NCI-H2029 (cell line): ENCODE measurements around the gene GANAB.
"Not testable (repeated sequence)": the region's sequence is repeated elsewhere in the genome, so short reads cannot be mapped to it uniquely, and the experiment has no call there.

Source experiments
- DNase-seq: peaks from one replicate; lab custom pipeline; 2025; lab: John Stamatoyannopoulos, UW

Gene GANAB

GRCh38 chr11:62600367-62601121 lies 45.9 kb downstream of the GANAB start:
- no peak for DNase-seq

GRCh38 chr11:62599901-62600300 lies 46.5 kb downstream of the GANAB start:
- no peak for DNase-seq

DNA sequence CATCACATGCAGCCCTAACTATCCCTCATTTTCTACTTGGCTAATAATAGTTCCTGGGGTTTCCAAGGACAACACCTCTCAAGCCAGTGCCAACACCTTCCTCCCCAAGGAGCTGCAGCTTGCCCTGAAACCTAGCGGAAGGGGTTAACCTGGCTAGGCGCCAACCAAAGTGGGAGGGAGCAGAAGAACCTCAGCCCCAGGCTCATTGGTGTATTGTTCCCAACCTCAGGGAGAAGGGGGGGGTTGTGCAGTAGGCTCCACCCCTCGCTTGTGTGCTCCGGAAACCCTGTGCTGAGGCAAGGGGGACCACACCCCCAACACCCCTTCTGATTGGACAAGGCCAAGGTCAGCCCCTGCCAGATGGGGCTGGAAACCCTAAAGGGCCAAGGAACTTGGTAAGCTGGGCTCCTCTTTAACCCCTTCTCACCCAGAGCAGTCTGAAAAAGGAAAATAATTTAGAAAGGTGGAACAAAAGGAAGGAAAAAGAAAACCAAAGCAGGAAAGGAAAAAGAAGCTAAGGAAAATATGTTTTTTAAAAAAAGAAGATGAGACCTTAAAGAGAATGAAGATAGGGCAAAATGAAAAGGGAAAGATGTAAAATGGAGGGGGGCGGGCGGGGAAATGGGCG lies 47.2 kb downstream of the GANAB start:
- DNase-seq, result peak; percentile 96

- no peak for DNase-seq
These were observed 51.3 kb downstream of the GANAB start for GRCh38 chr11:62595124-62595523.

- peak; percentile 52 for DNase-seq
These were observed 52.9 kb downstream of the GANAB start for GRCh38 chr11:62593434-62594044.

- DNase-seq, result no peak
These were observed 53.4 kb downstream of the GANAB start for GRCh38 chr11:62592989-62593421.

DNA sequence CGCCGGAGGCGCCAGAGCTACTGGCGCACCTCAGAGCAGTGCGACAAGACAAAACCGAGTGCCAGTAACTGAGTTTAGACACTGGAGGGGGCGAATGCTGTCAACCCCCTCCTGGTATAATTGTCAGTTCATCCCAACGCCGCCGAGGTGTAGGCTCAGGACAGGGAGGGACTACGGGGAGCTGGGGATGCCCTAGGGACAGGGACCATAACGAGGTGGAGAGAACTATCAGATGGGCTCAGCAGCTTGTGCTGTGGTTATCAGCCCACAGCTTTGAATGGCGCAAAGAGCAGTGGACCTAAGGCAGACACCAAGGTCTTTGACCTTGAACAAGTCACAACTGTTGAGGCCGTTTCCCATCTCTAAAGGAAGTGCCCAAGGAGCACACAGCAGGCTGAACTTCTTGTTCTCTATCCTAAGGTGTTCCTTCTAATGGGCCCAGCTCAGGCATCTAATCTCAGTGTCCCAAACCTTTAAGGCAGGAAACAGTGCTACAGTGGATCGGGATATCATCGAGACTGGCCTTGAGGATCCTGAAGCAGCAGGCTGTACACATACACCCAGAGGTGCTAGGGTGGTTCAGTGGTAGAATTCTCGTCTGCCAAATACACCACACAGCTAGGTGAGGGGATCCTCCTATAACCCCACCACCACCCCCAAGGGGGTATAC lies 54.1 kb downstream of the GANAB start:
- DNase-seq, result no peak

DNA sequence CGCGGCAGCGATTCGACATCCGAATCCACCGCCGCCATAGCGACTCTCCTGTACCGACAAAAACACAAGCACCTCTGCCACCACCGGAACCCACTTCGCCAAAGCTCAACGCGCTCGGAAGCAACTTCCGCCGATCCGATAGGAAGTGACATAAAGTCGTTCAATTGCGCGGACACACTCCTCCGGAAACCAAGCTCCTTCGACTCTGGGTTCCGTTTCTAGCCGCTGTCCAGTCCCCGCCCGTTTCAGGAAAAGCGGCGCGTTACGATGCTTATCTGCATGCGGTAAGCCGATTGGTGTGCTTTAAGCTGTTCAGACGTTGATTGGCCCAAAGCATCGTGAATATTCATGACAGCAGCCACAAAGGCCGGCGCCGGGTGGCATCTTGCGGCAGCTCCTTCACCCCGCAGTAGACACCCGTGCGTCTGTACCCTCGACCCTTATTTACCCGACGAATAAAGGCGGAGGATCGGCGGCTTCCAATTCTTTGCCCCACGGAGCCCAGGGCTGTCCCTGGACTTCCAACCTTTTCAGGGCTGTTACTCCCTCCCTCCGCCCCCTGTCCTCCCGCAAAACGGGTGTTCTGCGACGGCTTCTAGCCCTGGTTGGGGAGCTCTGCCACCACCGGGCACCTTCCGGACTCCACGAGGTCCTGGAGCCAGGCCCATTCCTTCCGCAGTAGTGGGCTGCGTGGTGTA lies 54.8 kb downstream of the GANAB start, which contains the start of gene TUT1:
Gene TUT1 (minus strand): TSS at position 76 of the 698 bp plus-strand sequence. CDS start 38 bp downstream, at position 38.
- DNase-seq, result peak; percentile 99

DNA sequence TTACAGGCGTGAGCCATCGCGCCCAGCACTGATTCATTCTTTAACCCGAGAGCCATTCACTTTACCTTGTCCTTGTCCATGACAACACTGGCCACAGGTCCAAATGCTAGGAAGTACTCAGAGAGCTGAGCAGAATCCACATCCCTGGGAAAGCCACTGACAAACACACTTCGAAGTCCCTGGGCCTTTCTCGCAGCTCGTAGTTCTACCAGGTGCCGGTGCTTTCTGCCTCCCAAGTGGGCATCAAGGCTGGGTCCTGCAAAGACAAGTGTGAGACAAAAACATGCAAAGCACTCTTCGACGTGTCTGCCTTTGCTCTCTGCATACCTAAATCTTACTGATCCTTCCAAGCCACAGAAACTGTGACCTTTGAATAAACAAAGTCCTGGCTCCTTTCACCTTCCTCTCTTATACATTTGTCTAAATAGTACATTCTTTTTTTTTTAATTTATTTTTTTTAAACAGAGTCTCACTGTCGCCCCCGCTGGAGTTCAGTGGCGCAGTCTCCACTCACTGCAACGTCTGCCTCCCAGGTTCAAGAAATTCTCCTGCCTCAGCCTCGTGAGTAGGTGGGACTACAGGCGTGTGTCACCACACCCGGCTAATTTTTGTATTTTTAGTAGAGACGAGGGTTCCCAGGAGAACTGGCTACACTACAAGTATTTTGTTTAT lies 57.3 kb downstream of the GANAB start:
- DNase-seq, result no peak

- not testable (repeated sequence) for DNase-seq
These were observed 61.1 kb downstream of the GANAB start for GRCh38 chr11:62585356-62585755.

DNA sequence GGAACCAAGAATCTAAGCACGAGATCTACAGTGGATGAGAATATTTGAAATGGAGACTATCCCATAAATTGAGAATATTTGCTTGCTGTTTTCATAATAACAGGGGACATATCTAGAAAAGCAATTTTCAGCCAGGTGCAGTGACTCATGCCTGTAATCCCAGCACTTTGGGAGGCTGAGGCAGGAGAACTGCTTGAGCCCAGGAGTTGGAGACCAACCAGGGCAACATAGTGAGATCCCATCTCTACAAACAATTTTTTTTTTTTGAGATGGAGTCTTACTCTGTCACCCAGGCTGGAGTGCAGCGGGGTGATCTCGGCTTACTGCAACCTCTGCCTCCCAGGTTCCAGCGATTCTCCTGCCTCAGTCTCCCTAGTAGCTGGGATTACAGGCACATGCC lies 64.7 kb downstream of the GANAB start:
- DNase-seq, result not testable (repeated sequence)

DNA sequence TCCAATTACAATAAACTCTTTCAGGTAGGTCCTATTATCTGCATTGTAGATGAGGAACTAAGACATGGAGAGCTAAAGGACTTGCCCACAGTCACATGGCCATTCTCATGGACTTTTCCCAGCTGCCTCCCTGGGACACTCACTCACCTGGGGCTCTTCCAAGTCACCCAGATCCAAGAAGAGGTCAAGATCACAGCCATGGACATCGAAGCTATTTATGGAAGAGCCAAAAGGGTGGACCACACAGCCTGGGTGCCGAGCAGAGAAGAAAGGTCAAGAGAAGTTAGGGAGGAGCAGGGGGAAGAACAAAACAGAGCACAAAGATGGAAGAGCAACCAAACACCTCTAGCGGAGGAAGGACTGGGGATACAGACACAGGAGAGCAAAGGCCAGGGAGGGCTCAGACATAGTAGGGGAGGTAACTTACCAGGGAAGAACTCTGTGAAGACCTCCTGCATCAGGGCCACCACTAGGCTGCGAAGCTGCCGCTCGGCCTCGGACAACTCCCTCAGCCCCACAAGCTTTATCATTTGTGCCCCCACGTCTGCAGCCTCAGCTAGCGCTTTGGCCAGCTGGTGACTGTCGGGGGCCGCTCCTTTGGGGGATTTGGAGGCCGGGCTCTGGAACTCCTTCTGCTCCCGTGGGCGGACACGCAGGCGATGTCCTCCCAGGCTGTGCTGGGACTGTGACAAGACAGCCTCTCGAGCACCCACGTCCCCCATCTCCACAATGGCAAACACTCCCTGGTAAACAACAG lies 65.3 kb downstream of the GANAB start:
- DNase-seq, result no peak

- DNase-seq, result no peak
These were observed 67.2 kb downstream of the GANAB start for GRCh38 chr11:62579252-62579651.

GRCh38 chr11:62578541-62578940 lies 67.9 kb downstream of the GANAB start:
- DNase-seq, result no peak

DNA sequence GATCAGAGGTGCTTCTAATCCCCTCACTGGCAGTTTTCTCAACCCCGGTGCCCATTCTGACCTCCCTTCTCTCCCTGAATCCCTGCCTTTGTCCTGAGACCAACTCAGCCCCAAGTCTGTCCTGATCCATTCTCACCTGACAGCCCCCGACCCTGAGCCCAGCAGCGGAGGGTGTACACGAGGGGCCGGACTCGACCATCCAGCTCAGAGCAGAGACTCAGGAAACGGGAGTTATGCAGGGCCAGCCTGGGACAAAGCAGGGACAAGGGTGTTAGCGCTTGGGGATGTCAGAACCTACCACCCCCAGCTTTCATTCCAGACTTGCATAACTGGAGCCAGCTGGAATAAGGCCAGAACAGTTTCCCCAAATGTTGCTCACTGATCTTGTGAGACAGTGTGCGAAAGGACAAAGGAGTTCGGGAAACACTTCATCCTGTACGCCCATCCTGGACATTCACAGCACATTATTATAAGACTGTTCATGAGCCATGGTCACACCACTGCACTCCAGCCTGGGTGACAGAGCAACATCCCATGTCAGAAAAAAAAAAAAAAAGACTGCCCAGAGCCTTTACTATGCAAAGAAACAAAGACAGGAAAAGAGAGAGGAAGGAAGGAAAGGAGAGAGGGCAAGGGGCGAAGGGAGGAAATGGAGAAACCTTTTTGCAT lies 69.2 kb downstream of the GANAB start:
- no peak for DNase-seq

- DNase-seq, result no peak
These were observed 70.6 kb downstream of the GANAB start for GRCh38 chr11:62575837-62576236.

- DNase-seq, result no peak
These were observed 71.3 kb downstream of the GANAB start for GRCh38 chr11:62575156-62575555.
